ENCODE data around the gene MADD.

The MADD gene

GRCh38 chr11:47251751-47252150 is 18.2 kb upstream of the MADD start:
- no peak for DNase-seq (ENCODE audit: low read depth)

- DNase-seq (ENCODE audit: low read depth), result no peak
Observed at GRCh38 chr11:47253660-47254059, 16.3 kb upstream of the MADD start.

- no peak for DNase-seq (ENCODE audit: low read depth)
Observed at GRCh38 chr11:47254386-47254785, 15.5 kb upstream of the MADD start.

DNA sequence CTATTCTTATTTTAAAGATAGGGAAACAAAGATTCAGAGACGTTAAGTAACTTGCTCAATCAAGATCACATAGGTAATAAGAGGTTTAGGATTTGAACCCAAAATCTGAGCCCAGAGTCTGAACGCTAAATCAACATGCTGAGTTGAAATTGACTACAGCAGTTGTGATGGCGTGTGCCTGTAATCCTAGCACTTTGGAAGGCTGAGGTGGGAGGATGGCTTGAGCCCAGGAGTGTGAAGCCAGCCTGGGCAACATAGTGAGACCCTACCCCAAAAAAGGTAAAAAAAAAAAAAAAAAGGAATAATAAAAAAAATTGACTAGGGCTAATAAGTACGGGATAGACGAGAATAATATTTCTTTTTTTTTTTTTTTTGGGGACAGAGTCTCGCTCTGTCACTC is 13.6 kb upstream of the MADD start:
- DNase-seq (ENCODE audit: low read depth), result no peak

DNA sequence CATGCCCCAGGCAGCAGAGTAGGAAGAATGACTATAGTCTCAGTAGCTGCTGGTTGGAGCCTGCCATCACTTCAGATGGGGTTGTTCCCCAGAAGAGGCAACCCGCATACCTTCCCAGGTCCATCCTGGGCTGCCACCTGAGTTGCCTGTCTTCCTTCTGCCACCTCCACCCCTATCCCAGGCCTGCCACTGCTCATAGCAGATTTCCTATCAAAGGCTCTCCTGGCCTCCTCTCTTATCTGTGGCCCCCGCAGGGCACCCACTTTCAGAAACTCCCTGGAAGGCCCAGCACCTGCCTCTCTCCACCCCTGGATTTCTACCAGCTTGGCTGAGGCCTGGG is 12.8 kb upstream of the MADD start:
- no peak for DNase-seq (ENCODE audit: low read depth)

DNA sequence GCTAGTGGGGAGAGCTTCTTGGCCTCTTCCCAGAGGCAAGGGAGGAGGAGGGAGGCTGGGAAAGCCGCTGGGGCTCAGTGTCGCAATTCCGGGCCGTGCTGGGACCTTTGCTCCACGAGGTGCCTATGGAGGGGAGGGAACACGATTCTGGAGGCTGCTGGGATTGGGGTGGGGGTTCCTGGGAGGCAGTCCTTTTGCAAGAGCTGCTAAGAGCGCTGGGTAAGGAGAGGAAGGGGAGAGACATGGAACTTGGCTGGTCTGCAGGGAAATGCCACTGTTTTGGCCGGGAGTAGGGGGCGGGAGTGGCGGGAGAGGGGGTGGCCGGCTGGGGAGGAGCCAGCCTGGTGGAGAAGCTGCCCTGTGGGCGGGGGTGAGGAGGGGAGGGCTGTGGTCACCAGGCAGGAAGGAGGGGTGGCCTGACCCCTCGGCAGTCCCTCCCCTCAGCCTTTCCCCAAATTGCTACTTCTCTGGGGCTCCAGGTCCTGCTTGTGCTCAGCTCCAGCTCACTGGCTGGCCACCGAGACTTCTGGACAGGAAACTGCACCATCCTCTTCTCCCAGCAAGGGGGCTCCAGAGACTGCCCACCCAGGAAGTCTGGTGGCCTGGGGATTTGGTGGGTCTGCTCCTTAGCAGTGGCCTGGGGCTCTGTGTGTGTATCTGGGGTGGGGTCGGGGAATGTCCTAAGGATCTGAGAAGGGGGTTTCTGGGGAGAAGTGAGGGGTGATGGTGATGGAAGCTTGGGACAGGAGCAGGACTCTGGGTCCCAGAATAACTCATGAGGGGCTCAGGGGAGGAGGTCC is 12.2 kb upstream of the MADD start, which contains the start of gene NR1H3:
Gene NR1H3, plus strand, starts transcription at position 480 of the 800 bp plus-strand sequence. CDS start 1,221 bp downstream, outside the sequence.
- peak; percentile 72 for DNase-seq (ENCODE audit: low read depth)

DNA sequence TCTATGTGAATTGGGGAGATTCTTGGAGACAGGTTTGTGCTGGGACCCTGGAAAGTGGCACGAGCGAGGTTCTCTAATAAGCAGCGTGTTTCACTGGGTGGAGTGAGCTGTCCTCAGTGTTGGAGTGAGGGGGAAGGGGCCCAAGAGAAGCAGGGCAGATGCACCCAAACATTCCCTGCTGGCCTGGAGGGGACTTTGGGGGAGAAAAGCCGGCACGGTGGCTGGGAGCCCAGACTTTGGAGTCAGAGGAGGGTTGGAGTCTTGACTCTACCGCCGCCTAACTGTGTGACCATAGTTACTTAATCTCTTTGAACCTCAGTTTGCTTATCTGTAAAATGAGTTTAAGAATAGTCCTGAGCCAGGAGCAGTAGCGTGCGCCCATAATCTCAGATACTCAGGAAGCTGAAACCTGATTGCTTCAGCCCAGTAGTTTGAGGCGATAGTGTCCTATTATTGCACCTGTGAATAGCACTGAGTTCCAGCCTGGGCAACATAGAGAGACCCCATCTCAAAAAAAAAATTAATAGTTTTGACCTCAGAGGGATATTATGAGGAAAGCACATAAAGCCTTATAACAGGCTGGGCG is 11.5 kb upstream of the MADD start:
- no peak for DNase-seq (ENCODE audit: low read depth)

- peak; percentile 50 for DNase-seq (ENCODE audit: low read depth)
Observed at GRCh38 chr11:47259232-47259977, 10.5 kb upstream of the MADD start.

- DNase-seq (ENCODE audit: low read depth), result no peak
Observed at GRCh38 chr11:47260366-47260765, 9.6 kb upstream of the MADD start.

- DNase-seq (ENCODE audit: low read depth), result no peak
Observed at GRCh38 chr11:47261291-47261800, 8.6 kb upstream of the MADD start.

DNA sequence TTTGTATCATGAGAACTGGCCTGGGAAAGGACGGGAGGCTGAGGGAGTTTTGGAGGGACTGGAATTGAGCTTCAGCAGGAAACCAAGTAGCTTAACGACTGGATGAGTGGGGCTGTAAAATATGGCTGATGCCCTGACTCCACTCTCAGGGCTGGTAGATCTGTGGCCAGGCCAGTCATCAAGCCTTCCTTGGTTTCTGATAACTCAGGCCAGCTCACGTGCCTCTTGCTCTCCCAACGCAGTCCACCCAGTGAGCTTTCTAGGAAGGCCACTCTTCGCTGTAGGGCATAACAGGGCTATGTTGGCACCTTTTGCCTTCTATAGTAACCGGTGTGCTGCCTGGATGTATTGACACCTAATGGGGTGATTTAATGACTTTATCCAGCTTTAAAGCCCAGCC is 5.8 kb upstream of the MADD start:
- no peak for DNase-seq (ENCODE audit: low read depth)

DNA sequence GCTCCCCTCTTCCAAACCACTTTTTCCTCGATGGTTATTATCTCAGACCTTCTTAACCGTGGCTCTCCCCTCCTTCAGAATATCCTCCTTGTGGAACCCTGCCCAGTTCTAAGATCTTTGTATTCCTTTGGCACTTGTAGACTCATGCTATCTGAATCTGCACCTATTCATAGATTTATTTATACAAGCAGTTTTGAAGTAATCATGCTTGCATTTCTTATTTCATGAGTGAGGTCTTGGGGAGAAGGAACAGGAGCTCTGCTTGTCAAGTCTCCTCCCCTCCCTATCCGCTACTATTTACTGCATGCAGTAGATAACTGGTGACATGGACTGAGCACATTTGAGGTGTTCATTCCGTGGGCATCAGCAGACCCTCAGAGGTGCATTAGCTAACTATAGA is 5.4 kb upstream of the MADD start:
- DNase-seq (ENCODE audit: low read depth), result peak; percentile 37

GRCh38 chr11:47267876-47268275 is 2.1 kb upstream of the MADD start:
- no peak for DNase-seq (ENCODE audit: low read depth)

DNA sequence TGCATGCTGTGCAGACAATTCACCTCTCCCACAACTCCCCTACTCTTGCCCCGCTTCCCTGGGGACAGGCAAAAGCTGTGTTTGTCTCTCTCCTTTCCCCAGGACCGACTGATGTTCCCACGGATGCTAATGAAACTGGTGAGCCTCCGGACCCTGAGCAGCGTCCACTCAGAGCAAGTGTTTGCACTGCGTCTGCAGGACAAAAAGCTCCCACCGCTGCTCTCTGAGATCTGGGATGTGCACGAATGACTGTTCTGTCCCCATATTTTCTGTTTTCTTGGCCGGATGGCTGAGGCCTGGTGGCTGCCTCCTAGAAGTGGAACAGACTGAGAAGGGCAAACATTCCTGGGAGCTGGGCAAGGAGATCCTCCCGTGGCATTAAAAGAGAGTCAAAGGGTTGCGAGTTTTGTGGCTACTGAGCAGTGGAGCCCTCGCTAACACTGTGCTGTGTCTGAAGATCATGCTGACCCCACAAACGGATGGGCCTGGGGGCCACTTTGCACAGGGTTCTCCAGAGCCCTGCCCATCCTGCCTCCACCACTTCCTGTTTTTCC is 1.4 kb upstream of the MADD start:
- no peak for DNase-seq (ENCODE audit: low read depth)

- DNase-seq (ENCODE audit: low read depth), result peak; percentile 92
Observed at GRCh38 chr11:47269002-47269828, 718 bp upstream of the MADD start.

DNA sequence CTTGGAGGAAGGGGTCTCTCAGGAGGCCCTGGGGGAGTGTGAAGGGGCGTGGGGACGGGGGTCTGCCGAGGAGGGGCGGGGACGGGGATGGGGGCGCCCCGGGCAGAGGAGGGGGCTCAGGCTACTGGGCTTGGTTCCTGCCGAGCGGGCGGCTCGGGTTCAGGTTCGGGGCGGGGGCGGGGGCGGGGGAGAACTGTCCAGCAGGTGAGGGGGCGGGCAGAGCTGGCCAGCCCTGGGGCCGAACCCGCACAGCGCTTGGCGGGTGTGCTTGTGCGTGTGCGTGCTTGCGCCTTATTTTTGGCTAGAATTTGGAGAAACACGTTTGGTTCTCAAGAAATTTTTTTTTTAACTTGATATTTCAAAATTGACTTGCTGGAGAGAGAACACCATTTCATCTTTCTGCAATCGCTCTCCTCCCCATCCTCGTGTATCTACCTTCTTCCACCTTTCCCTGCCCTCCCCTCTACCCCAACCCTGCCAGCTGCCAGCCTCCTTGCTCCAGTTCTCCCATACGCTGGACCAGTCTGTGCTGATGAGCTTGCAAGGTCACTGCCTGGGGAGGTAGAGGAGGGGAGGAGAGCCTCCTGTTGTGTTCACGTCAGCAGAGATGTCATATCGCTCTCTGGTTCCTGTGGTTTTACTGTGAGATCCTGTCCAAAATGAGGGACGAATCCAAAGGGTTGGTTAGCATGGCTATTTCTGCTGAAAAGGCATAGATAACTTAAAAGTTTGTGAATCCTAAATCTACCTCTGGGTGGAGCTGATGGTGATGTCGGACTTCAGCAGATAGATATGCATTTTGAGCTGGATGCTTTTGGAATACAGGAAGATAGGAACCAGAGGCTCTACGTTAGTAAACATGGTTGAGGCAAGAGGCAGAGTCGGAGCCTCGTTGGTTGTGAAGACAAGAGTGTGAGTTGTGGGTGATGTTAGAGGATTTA is 668 bp downstream of the MADD start:
- DNase-seq (ENCODE audit: low read depth), result peak; percentile 59

DNA sequence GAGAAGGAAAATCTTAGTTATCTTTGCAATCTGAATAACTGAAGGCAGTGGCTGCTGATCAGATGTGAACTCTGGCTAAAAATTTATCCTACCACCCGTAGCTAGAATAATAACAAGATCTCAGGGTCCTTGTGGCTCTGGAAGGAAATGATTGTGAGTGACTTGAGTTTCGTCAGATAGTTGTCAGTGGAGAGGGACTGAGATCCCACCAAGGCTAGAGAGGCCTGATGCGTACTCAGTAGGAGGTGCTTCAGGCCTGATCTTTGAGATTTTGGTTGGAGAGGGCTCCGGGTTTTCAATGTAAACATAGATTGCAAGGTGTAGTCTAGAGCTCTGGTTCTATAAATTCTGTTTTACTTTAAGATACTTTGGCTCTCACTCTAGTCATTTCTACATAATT is 1.4 kb downstream of the MADD start:
- no peak for DNase-seq (ENCODE audit: low read depth)

DNA sequence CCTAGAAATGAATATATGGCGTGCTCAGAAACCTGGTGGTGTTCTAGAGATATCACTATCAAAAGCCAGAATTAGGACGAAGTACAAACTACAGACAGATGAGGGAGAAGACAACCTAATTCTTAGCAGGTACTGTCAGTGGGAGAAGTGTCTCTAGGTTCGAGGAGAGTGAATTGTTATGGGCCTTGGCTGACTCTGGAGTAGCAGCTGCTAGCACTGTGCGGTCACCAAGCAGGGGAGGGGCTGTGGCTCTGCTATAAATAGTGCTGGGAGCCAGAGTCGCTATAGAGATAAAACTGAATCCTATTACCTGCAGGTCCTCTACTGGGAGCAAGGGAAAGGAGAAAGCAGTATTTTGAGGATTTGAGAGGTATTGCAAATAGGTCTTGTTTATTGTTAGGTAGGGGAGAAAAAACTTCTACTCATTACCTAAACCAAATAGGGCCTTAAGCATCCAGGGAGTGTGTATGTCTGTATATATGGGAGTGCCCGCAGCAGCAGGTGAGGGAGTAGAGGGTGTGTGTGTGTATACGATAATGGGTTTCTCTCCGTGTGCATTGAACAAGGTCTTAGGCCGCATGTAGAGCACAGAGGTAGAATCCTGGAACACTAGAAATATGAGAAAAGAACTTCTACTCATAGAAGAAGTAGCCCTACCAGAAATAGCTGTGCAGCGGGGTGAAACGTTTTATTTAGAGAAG is 2.2 kb downstream of the MADD start:
- DNase-seq (ENCODE audit: low read depth), result no peak

DNA sequence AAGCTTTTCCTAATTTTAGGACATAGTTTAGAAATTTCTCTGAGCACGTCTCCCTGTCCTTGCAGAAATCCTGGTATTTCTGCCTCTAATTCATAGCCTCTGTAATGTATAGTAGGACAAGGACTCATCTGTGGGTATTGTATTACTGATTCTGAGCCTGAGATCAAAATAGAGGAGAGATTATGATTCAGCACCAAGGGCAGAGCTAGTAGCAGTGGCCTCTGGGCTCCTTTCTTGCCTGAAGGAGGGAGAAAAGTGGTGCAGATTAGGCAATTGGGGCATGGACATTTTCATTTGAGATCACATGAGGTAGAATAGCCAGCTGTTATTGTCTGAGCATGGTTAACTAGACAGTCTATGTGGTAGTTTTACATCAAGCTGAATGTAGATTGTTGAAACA is 2.8 kb downstream of the MADD start:
- no peak for DNase-seq (ENCODE audit: low read depth)

All from ELR (cell line).